Measurements from ENCODE around the gene ELMO1. TPM values are rescaled to one million over a fixed set of nuclear protein-coding genes. Genes with fewer than 3 reads are reported as not detected.

The ELMO1 gene
- total RNA-seq, 1 experiment from 2014 or later = 1.1 TPM

DNA sequence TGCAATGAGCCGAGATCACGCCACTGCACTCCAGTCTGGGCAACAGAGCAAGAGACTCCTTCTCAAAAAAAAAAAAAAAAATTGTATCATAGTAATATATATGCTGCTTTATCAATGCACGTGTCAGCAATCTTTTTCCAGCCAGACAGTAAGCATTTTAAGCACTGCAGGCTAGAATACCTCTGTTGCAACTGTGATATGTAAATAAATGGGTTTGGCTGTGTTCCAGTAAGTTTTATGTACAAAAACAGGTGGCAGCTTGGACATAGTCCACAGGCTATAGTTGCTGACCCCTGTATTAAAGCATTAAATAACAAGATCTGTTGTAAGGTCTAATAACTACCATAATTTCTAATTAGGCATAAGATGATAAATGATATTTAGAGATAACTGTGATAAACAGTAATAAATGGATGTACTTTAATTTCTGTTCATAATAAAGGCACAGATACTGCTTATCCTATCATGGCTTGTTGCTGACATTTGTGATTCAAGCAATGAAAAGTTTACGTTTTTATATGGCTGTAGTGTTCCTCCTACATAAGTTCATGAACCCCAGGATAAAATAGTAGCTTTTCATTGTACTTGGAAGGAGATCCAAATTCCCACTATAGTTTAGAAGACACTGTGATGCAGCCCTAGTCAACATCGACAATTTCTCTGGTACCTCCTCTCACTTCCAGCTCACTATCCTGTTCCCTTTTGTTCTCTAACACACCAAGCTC is 161.4 kb downstream of the ELMO1 start:
- no peak for DNase-seq (ENCODE audit: low read depth, low spot score)
- Histone ChIP-seq H3K4me1 (ENCODE audit: control insufficient read depth in 1 of 2, insufficient read depth in 2 of 2, low read length in 2 of 2) (no peaks in the 10 kb centered on the region), H3K9ac (ENCODE audit: low read length) (no peak overlapping the region), H3K4me2 (ENCODE audit: low read length) (no peak overlapping the region), H3K36me3 (ENCODE audit: control insufficient read depth in 1 of 2, insufficient read depth in 2 of 2, low read length in 2 of 2) (no peaks in the 10 kb centered on the region), H2AFZ (ENCODE audit: low read depth, low read length, poor library complexity, severe bottlenecking) (no peak overlapping the region), H3K9me3 (ENCODE audit: control insufficient read depth in 1 of 2, insufficient read depth in 1 of 2, low read depth in 1 of 2, low read length in 2 of 2) (no peaks in the 10 kb centered on the region), H4K20me1 (ENCODE audit: insufficient read depth) (no peaks in the 10 kb centered on the region), H3K79me2 (ENCODE audit: insufficient read depth, low read length) (no peaks in the 10 kb centered on the region), H3K27me3 (ENCODE audit: insufficient read depth, low read length) (no peaks in the 10 kb centered on the region), H3K27ac (ENCODE audit: low read depth, low read length) (no peak overlapping the region), H3K4me3 (replicated peaks in 1 of 2; ENCODE audit: low read depth in 1 of 2, low read length in 2 of 2) (no peak overlapping the region), H3K9me2 (ENCODE audit: insufficient read depth) (no peaks in the 10 kb centered on the region)
- no TSS peak for BruUV-seq (replicated peaks)
- ChIA-PET POLR2A (no interaction called here), RAD21 (ENCODE audit: low non-redundant PET in 1 of 2, low total read pairs in 2 of 2, uncharacterized antibody in 2 of 2, unreplicated experiment in 2 of 2) (no interaction called here), CTCF (no interaction called here)
- intact Hi-C loops (cut with micrococcal nuclease) = no loop called here
- ATAC-seq = no peak
- no peak for TF ChIP-seq SRF (IDR thresholded peaks at IDR 0.05; ENCODE audit: low read depth)
- TF ChIP-seq SP1 (IDR thresholded peaks at IDR 0.05; ENCODE audit: low read depth) = no peak

DNA sequence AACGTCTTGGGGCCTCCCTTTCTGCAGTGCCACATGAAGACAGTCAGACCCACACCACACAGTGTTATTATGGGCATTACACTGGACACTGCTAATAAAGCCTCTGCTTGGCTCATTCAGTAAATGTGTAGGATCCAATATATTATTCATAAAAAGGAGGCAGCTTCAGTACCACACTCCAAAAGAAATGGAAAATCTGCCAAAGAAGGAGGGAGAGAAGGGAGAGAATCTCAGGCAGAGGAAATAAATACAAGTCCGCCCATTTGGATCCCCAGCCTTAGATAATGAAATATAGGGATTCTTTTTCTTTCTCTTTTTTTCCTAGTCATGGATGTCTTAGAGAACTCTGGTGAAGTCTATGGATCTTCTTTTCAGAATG is 162.2 kb downstream of the ELMO1 start:
- Histone ChIP-seq H2AFZ (ENCODE audit: low read depth, low read length, poor library complexity, severe bottlenecking) (no peak overlapping the region), H4K20me1 (ENCODE audit: insufficient read depth) (no peaks in the 10 kb centered on the region), H3K27ac (ENCODE audit: low read depth, low read length) (no peak overlapping the region), H3K36me3 (ENCODE audit: control insufficient read depth in 1 of 2, insufficient read depth in 2 of 2, low read length in 2 of 2) (no peaks in the 10 kb centered on the region), H3K9me3 (ENCODE audit: control insufficient read depth in 1 of 2, insufficient read depth in 1 of 2, low read depth in 1 of 2, low read length in 2 of 2) (no peaks in the 10 kb centered on the region), H3K9ac (ENCODE audit: low read length) (no peak overlapping the region), H3K79me2 (ENCODE audit: insufficient read depth, low read length) (no peaks in the 10 kb centered on the region), H3K9me2 (ENCODE audit: insufficient read depth) (no peaks in the 10 kb centered on the region), H3K4me1 (ENCODE audit: control insufficient read depth in 1 of 2, insufficient read depth in 2 of 2, low read length in 2 of 2) (no peaks in the 10 kb centered on the region), H3K4me3 (replicated peaks in 1 of 2; ENCODE audit: low read depth in 1 of 2, low read length in 2 of 2) (no peak overlapping the region), H3K27me3 (ENCODE audit: insufficient read depth, low read length) (no peaks in the 10 kb centered on the region), H3K4me2 (ENCODE audit: low read length) (no peak overlapping the region)
- RAD21 ChIA-PET (ENCODE audit: low non-redundant PET in 1 of 2, low total read pairs in 2 of 2, uncharacterized antibody in 2 of 2, unreplicated experiment in 2 of 2) = no interaction called here
- POLR2A ChIA-PET = no interaction called here
- DNase-seq (ENCODE audit: low read depth, low spot score) (no peak), ATAC-seq (no peak)
- TF ChIP-seq TCF7L2 (IDR thresholded peaks at IDR 0.05; ENCODE audit: borderline replicate concordance, extremely low read depth, insufficient read depth, insufficient read length) (no peak), SP1 (IDR thresholded peaks at IDR 0.05; ENCODE audit: low read depth) (no peak), ZFX (IDR thresholded peaks at IDR 0.05) (no peak), ELF1 (IDR thresholded peaks at IDR 0.05; ENCODE audit: borderline replicate concordance, low read depth) (no peak), FOSL1 (IDR thresholded peaks at IDR 0.05; ENCODE audit: low read depth) (no peak), SRF (IDR thresholded peaks at IDR 0.05; ENCODE audit: low read depth) (no peak), JUND (IDR thresholded peaks at IDR 0.05) (no peak), EZH2phosphoT487 (IDR thresholded peaks at IDR 0.05; ENCODE audit: borderline replicate concordance) (no peak), RAD21 (IDR thresholded peaks at IDR 0.05; ENCODE audit: low read depth) (no peak), CBX3 (IDR thresholded peaks at IDR 0.05; ENCODE audit: low read depth) (no peak)
- TF ChIP-seq, protein P1, sequence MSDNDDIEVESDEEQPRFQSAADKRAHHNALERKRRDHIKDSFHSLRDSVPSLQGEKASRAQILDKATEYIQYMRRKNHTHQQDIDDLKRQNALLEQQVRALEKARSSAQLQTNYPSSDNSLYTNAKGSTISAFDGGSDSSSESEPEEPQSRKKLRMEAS (IDR thresholded peaks at IDR 0.05) = no peak
- TF ChIP-seq, protein P2, sequence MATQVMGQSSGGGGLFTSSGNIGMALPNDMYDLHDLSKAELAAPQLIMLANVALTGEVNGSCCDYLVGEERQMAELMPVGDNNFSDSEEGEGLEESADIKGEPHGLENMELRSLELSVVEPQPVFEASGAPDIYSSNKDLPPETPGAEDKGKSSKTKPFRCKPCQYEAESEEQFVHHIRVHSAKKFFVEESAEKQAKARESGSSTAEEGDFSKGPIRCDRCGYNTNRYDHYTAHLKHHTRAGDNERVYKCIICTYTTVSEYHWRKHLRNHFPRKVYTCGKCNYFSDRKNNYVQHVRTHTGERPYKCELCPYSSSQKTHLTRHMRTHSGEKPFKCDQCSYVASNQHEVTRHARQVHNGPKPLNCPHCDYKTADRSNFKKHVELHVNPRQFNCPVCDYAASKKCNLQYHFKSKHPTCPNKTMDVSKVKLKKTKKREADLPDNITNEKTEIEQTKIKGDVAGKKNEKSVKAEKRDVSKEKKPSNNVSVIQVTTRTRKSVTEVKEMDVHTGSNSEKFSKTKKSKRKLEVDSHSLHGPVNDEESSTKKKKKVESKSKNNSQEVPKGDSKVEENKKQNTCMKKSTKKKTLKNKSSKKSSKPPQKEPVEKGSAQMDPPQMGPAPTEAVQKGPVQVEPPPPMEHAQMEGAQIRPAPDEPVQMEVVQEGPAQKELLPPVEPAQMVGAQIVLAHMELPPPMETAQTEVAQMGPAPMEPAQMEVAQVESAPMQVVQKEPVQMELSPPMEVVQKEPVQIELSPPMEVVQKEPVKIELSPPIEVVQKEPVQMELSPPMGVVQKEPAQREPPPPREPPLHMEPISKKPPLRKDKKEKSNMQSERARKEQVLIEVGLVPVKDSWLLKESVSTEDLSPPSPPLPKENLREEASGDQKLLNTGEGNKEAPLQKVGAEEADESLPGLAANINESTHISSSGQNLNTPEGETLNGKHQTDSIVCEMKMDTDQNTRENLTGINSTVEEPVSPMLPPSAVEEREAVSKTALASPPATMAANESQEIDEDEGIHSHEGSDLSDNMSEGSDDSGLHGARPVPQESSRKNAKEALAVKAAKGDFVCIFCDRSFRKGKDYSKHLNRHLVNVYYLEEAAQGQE (IDR thresholded peaks at IDR 0.05; ENCODE audit: low read depth) = no peak
- no TSS peak for BruUV-seq (replicated peaks)
- intact Hi-C loops (cut with micrococcal nuclease) = no loop called here
- CTCF ChIA-PET = no interaction called here
